Parathyroid adenoma (tissue), 2 donors: ENCODE results near the gene COL18A1.

ENCODE experiments used
- H2AFZ ChIP-seq: fragments of 300-600 bp; sonication (generic); one replicate; pipeline ENCODE4 v1.7.0; 2017; ENCODE audit warnings: antibody characterized with exemption, mild to moderate bottlenecking
- H3K27ac ChIP-seq: fragments of 300-600 bp; sonication (generic); one replicate; pipeline ENCODE4 v1.7.0; 2017
- H3K27me3 ChIP-seq: fragments of 300-600 bp; sonication (generic); one replicate; pipeline ENCODE4 v1.7.0; 2017; ENCODE audit warnings: low read length; ENCODE audit not compliant: control insufficient read depth, insufficient read depth
- H3K36me3 ChIP-seq: fragments of 300-600 bp; sonication (generic); one replicate; pipeline ENCODE4 v1.7.0; 2017; ENCODE audit warnings: low read length; ENCODE audit not compliant: control insufficient read depth, insufficient read depth
- H3K4me1 ChIP-seq: fragments of 300-600 bp; sonication (generic); one replicate; pipeline ENCODE4 v1.7.0; 2017; ENCODE audit warnings: control low read depth
- H3K4me2 ChIP-seq: fragments of 300-600 bp; sonication (generic); one replicate; pipeline ENCODE4 v1.7.0; 2017; ENCODE audit warnings: low read length
- H3K4me3 ChIP-seq: fragments of 300-600 bp; sonication (generic); one replicate; pipeline ENCODE4 v1.7.0; 2017; ENCODE audit warnings: low read depth, low read length
- H3K79me2 ChIP-seq: fragments of 300-600 bp; sonication (generic); one replicate; pipeline ENCODE4 v1.7.0; 2017; ENCODE audit warnings: control low read depth
- H3K9ac ChIP-seq: fragments of 300-600 bp; sonication (generic); one replicate; pipeline ENCODE4 v1.7.0; 2017; ENCODE audit warnings: mild to moderate bottlenecking
- H3K9me3 ChIP-seq: fragments of 300-600 bp; sonication (generic); one replicate; pipeline ENCODE4 v1.7.0; 2017; ENCODE audit warnings: low read length; ENCODE audit not compliant: control insufficient read depth
- TF ChIP-seq, protein P1 (sequence below): fragments of 300-600 bp; sonication (generic); IDR thresholded peaks from one replicate; pipeline ENCODE4 v1.7.0; 2017; ENCODE audit warnings: antibody characterized with exemption, mild to moderate bottlenecking
- donor health status: primary hyperparathyroidism.

Gene COL18A1

DNA sequence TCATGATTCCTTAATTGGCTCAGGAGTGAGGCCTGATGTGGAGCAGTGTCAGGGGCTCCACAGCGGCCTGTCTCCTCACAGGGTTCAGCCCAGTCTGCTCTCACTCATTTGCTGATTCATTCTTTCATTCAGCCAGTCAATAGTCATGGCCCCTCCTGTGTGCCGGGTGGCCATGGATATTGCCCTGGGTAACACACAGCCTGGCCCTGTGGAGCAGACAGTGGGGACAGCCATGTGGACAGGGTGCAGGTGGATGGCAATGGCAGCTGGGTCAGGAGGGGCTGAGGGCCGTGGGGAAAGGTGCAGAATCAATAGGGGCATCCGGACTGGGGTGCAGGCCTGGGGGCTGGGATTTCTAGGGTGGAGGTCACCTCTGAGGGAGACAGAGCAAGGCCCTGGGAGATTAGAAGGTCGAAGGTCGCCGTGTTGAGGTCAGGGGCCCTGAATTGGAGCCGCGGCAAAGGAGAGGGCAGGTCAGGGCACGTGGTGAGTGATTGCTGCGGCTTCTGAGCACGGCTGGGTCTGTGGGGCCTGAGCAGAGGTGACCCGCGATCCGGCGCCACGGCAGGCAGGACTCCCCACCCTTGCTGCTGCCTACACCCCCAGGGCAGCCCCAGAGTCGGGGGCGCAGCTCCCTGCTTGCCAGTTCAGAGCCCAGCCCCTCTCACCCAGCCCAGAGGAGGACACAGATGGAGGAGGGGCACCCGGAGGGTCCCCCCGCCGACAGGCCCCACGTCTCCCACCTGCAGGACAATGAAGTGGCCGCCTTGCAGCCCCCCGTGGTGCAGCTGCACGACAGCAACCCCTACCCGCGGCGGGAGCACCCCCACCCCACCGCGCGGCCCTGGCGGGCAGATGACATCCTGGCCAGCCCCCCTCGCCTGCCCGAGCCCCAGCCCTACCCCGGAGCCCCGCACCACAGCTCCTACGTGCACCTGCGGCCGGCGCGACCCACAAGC is 103.9 kb downstream of the COL18A1 start:
- H3K36me3 ChIP-seq, result no peaks in the 10 kb centered on the region
- TF ChIP-seq, protein P1, sequence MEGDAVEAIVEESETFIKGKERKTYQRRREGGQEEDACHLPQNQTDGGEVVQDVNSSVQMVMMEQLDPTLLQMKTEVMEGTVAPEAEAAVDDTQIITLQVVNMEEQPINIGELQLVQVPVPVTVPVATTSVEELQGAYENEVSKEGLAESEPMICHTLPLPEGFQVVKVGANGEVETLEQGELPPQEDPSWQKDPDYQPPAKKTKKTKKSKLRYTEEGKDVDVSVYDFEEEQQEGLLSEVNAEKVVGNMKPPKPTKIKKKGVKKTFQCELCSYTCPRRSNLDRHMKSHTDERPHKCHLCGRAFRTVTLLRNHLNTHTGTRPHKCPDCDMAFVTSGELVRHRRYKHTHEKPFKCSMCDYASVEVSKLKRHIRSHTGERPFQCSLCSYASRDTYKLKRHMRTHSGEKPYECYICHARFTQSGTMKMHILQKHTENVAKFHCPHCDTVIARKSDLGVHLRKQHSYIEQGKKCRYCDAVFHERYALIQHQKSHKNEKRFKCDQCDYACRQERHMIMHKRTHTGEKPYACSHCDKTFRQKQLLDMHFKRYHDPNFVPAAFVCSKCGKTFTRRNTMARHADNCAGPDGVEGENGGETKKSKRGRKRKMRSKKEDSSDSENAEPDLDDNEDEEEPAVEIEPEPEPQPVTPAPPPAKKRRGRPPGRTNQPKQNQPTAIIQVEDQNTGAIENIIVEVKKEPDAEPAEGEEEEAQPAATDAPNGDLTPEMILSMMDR, result no peak
- no peak overlapping the region for H3K4me2 ChIP-seq
- no peaks in the 10 kb centered on the region for H3K27me3 ChIP-seq
- H2AFZ ChIP-seq, result no peak overlapping the region
- H3K9me3 ChIP-seq, result no peaks in the 10 kb centered on the region
- H3K27ac ChIP-seq, result no peak overlapping the region
- H3K4me1 ChIP-seq, result no peaks in the 10 kb centered on the region
- no peak overlapping the region for H3K4me3 ChIP-seq
- H3K79me2 ChIP-seq, result no peaks in the 10 kb centered on the region
- H3K9ac ChIP-seq, result no peak overlapping the region

DNA sequence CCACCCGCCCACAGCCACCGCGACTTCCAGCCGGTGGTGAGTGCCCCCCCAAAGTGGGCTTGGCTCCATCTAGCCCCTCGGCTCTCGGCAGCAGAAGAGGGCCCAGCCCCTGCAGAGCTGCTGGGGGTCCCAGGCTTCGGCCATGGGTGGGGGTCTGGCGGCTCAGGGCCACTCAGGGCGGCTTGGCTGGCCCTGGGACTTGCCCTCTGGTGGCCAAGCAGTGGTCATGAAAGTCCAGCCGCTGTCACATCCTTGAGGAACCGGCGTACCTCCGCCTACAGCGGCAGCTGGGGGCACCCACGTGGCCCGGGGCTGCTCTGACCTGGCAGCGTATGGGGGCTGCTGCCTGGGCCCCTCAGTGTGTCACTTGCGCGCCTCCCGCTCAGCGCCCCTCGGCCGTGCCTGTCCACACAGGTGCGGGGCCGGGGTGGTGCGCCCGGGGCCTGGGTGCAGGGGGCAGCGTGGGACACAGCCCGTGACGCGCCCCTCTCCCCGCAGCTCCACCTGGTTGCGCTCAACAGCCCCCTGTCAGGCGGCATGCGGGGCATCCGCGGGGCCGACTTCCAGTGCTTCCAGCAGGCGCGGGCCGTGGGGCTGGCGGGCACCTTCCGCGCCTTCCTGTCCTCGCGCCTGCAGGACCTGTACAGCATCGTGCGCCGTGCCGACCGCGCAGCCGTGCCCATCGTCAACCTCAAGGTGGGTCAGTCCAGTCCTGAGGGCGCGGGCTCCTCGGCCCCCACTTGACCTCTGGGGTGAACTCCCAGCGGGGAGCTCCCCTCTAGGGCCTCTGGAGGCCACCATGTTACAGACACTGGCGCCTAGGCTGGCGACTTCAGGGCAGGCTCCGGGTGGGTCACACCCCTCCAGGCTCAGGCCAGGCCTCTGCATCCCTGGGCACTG is 104.9 kb downstream of the COL18A1 start:
- H3K4me1 ChIP-seq, result no peaks in the 10 kb centered on the region
- no peak overlapping the region for H3K9ac ChIP-seq
- H3K36me3 ChIP-seq, result no peaks in the 10 kb centered on the region
- H3K9me3 ChIP-seq, result no peaks in the 10 kb centered on the region
- H3K4me2 ChIP-seq, result no peak overlapping the region
- no peaks in the 10 kb centered on the region for H3K79me2 ChIP-seq
- TF ChIP-seq, protein P1, result no peak
- H3K27me3 ChIP-seq, result no peaks in the 10 kb centered on the region
- no peak overlapping the region for H2AFZ ChIP-seq
- H3K27ac ChIP-seq, result no peak overlapping the region
- H3K4me3 ChIP-seq, result no peak overlapping the region

DNA sequence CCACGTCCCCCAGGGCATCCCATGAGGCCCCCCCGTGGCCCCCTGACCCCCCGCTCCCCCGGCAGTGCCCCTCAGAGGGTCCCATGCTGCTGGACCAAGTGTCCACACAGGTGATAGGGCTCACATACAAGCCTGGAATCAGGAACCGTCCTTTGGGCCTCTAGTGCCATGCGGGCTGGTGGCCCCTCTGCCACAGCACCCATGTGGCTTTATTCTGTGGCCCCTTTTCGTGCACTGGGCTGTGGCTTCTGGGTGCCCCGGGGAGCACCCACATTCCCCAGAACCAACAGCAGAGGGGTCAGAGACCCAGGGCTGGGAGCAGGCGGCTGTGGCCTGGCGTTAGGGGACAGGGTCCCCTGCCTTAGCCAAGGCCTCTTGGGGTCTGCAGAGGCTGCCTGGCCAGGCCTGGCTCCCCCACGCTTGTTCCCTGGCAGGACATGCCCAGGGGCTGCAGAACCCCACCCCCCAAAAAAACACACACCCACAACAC is 105.5 kb downstream of the COL18A1 start:
- H3K27me3 ChIP-seq, result no peaks in the 10 kb centered on the region
- no peak overlapping the region for H3K27ac ChIP-seq
- H3K9ac ChIP-seq, result no peak overlapping the region
- no peaks in the 10 kb centered on the region for H3K79me2 ChIP-seq
- no peaks in the 10 kb centered on the region for H3K9me3 ChIP-seq
- H3K4me2 ChIP-seq, result no peak overlapping the region
- H2AFZ ChIP-seq, result no peak overlapping the region
- no peaks in the 10 kb centered on the region for H3K36me3 ChIP-seq
- no peak overlapping the region for H3K4me3 ChIP-seq
- TF ChIP-seq, protein P1, result no peak
- no peaks in the 10 kb centered on the region for H3K4me1 ChIP-seq

DNA sequence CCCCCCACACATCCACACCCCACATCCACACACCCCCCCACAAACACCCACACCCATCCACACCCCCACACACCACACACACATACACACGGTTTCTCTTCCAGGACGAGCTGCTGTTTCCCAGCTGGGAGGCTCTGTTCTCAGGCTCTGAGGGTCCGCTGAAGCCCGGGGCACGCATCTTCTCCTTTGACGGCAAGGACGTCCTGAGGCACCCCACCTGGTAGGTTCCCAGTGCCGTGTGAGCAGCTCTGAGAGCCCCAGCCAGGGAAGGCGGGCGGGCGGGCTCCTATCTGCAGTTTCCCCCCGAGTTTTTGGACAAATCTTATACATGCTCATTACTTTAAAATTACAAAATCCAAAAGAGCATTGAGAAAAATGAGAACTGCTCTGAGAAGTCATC is 106.0 kb downstream of the COL18A1 start:
- no peaks in the 10 kb centered on the region for H3K36me3 ChIP-seq
- TF ChIP-seq, protein P1, result no peak
- no peak overlapping the region for H3K4me3 ChIP-seq

More for the DNA sequence above, 106.0 kb downstream of the COL18A1 start:
- Histone ChIP-seq H3K4me2 (no peak overlapping the region), H3K27ac (no peak overlapping the region), H3K4me1 (no peaks in the 10 kb centered on the region), H3K9me3 (no peaks in the 10 kb centered on the region), H3K27me3 (no peaks in the 10 kb centered on the region), H2AFZ (no peak overlapping the region), H3K79me2 (no peaks in the 10 kb centered on the region), H3K9ac (no peak overlapping the region)
